NT2/D1 (cell line): ENCODE results near the gene B3GLCT.

ENCODE experiments used
- SUZ12 ChIP-seq: IDR thresholded peaks from 2 replicates; pipeline ENCODE4 v1.6.1; 2011; ENCODE audit not compliant: insufficient read length, insufficient read depth; ENCODE audit errors: extremely low read depth
- YY1 ChIP-seq: IDR thresholded peaks from 2 replicates; pipeline ENCODE4 v1.6.1; 2011; ENCODE audit not compliant: insufficient read length, insufficient read depth
- ZNF274 ChIP-seq: IDR thresholded peaks from 2 replicates; pipeline ENCODE4 v1.6.1; 2011; ENCODE audit warnings: mild to moderate bottlenecking, low read depth, low read length

GRCh38 chr13:31276421-31276820 is 76.6 kb downstream of the B3GLCT start:
- no peak for TF ChIP-seq YY1
- TF ChIP-seq ZNF274 = no peak
- no peak for TF ChIP-seq SUZ12
